WTC11 (cell line): ENCODE data around the gene ANKRD13C. TPM values are rescaled to one million over a fixed set of nuclear protein-coding genes. Genes with fewer than 3 reads are reported as not detected.

ENCODE experiments used
- ATAC-seq: fragments of 200-7000 bp; cut with Tn5 transposase; 2 replicates; pipeline ENCODE4 v1.10.0; 2021; ENCODE audit warnings: mild to moderate bottlenecking, moderate library complexity
- Bru-seq: library from RNA; stranded (reverse); fragments of 400-500 nt; gene quantifications from one replicate; lab custom pipeline; 2021; lab: Mats Ljungman, UMichigan
- CTCF ChIA-PET: fragments of 300-600 bp; sonication (Branson Sonifier 250); formaldehyde crosslinking; loops from one replicate; lab custom pipeline; 2021; ENCODE audit warnings: antibody characterized with exemption; lab: Charles Lee
- POLR2A ChIA-PET: fragments of 350-600 bp; sonication (Branson Sonifier 250); formaldehyde crosslinking; loops from one replicate; lab custom pipeline; 2021; ENCODE audit warnings: antibody characterized with exemption; lab: Charles Lee
- DNase-seq: peaks from one replicate; pipeline ENCODE4 v3.0.0; 2021; ENCODE audit warnings: low spot score
- H3K27ac Mint-ChIP-seq: 2 replicates; pipeline ENCODE4 v1.8.0; 2021; ENCODE audit warnings: mixed read lengths
- H3K27me3 Mint-ChIP-seq: 2 replicates; pipeline ENCODE4 v1.8.0; 2021; ENCODE audit warnings: low read depth, mild to moderate bottlenecking, moderate library complexity, mixed read lengths
- H3K36me3 Mint-ChIP-seq: 2 replicates; pipeline ENCODE4 v1.8.0; 2021; ENCODE audit warnings: mixed read lengths
- H3K4me1 Mint-ChIP-seq: 2 replicates; pipeline ENCODE4 v1.8.0; 2022; ENCODE audit warnings: mixed read lengths
- H3K4me3 Mint-ChIP-seq: 2 replicates; pipeline ENCODE4 v1.8.0; 2021; ENCODE audit warnings: mild to moderate bottlenecking, moderate library complexity, mixed read lengths
- H3K9me3 Mint-ChIP-seq: 2 replicates; pipeline ENCODE4 v1.8.0; 2021; ENCODE audit warnings: mixed read lengths
- AFF4 ChIP-seq: sonication (generic); formaldehyde crosslinking; IDR thresholded peaks from 2 replicates; pipeline ENCODE4 v1.8.1; 2023; ENCODE audit warnings: mild to moderate bottlenecking, missing genetic modification reagents, borderline replicate concordance
- CDX4 ChIP-seq: fragments of 250-450 bp; sonication (Bioruptor Pico); IDR thresholded peaks from 2 replicates; pipeline ENCODE4 v1.9.0; 2021; ENCODE audit warnings: moderate library complexity, mild to moderate bottlenecking, inconsistent platforms, borderline replicate concordance
- E2F5 ChIP-seq: sonication (generic); formaldehyde crosslinking; IDR thresholded peaks from 2 replicates; pipeline ENCODE4 v1.8.1; 2022; ENCODE audit warnings: mild to moderate bottlenecking, moderate library complexity, missing genetic modification reagents
- ESRRA ChIP-seq: sonication (generic); formaldehyde crosslinking; IDR thresholded peaks from 2 replicates; pipeline ENCODE4 v1.8.1; 2022; ENCODE audit warnings: mild to moderate bottlenecking, missing genetic modification reagents, borderline replicate concordance
- HMGA2 ChIP-seq: fragments of 250-450 bp; sonication (Bioruptor Pico); IDR thresholded peaks from 2 replicates; pipeline ENCODE4 v1.4.0; 2021; ENCODE audit warnings: mild to moderate bottlenecking, moderate library complexity
- TCF7 ChIP-seq: sonication (generic); formaldehyde crosslinking; IDR thresholded peaks from 2 replicates; pipeline ENCODE4 v1.8.0; 2022; ENCODE audit warnings: mild to moderate bottlenecking, low read depth, missing genetic modification reagents, moderate library complexity
- TP53 ChIP-seq: sonication (generic); formaldehyde crosslinking; IDR thresholded peaks from 2 replicates; pipeline ENCODE4 v1.8.1; 2023; ENCODE audit warnings: mild to moderate bottlenecking, missing genetic modification reagents
- ZMAT4 ChIP-seq: fragments of 250-450 bp; sonication (Bioruptor Pico); IDR thresholded peaks from 2 replicates; pipeline ENCODE4 v1.9.0; 2021; ENCODE audit warnings: mild to moderate bottlenecking
- ZNF121 ChIP-seq: sonication (generic); formaldehyde crosslinking; IDR thresholded peaks from 2 replicates; pipeline ENCODE4 v1.8.0; 2023; ENCODE audit warnings: missing genetic modification reagents
- long read RNA-seq, 3 experiments: library from RNA in 1 of 3; library from capped mRNA in 1 of 3; library from polyadenylated mRNA in 1 of 3; unstranded in 2 of 3; stranded (forward) in 1 of 3; transcript quantifications; one replicate each; pipeline ENCODE4 v2.0.0, GENCODE V29; 2021
- total RNA-seq: library from RNA; stranded (reverse); gene quantifications from 3 replicates; pipeline ENCODE4 v1.2.3, GENCODE V29; 2021
- TF ChIP-seq, protein P1 (sequence below): fragments of 250-450 bp; sonication (Bioruptor Pico); IDR thresholded peaks from 2 replicates; pipeline ENCODE4 v1.9.0; 2021; ENCODE audit warnings: mild to moderate bottlenecking, borderline replicate concordance
- TF ChIP-seq, protein P2 (sequence below): fragments of 200-600 bp; IDR thresholded peaks from 2 replicates; pipeline ENCODE4 v1.8.0; 2022; ENCODE audit warnings: antibody characterized with exemption
- TF ChIP-seq, protein P3 (sequence below): sonication (generic); formaldehyde crosslinking; IDR thresholded peaks from 2 replicates; pipeline ENCODE4 v1.8.0; 2023; ENCODE audit warnings: missing genetic modification reagents, mild to moderate bottlenecking, borderline replicate concordance
- TF ChIP-seq, protein P4 (sequence below): sonication (generic); formaldehyde crosslinking; IDR thresholded peaks from 2 replicates; pipeline ENCODE4 v1.8.0; 2022; ENCODE audit warnings: mild to moderate bottlenecking, missing genetic modification reagents

The ANKRD13C gene
- total RNA-seq (20.0 to 22.5 TPM (median 21.0 TPM) in 3 replicates), Bru-seq, nascent RNA (percentile 83 among the genes with signal in this experiment)
- long read RNA-seq, experiment 1, full-length matches to known transcripts: 97 of 187 reads
- long read RNA-seq, experiment 1, partial matches to known transcripts: 13 of 187 reads
- long read RNA-seq, experiment 1, other reads (novel, unspliced or antisense): 77 of 187 reads
- long read RNA-seq, experiment 2, full-length matches to known transcripts: 9 of 34 reads
- long read RNA-seq, experiment 2, partial matches to known transcripts: 5 of 34 reads
- long read RNA-seq, experiment 2, other reads (novel, unspliced or antisense): 20 of 34 reads
- long read RNA-seq, experiment 3, full-length matches to known transcripts: 6 of 20 reads
- long read RNA-seq, experiment 3, partial matches to known transcripts: 0 of 20 reads
- long read RNA-seq, experiment 3, other reads (novel, unspliced or antisense): 14 of 20 reads

- peak; percentile 94 for DNase-seq
- Mint-ChIP-seq H3K4me3 (peak within 1 kb of the TSS; percentile 89), H3K4me1 (peaks cover 26% of the 10 kb centered on the region), H3K27me3 (no peaks in the 10 kb centered on the region), H3K36me3 (0 out of 2 replicates have a peak, but pooled peaks cover 2% of the 10 kb centered on the region), H3K9me3 (no peaks in the 10 kb centered on the region), H3K27ac (peak within 1 kb of the TSS; percentile 99)
- ATAC-seq: peak; percentile 96
- CTCF ChIA-PET: interaction anchor here (1.4 to 3.0 kb wide), 3 partner anchors 38 to 133 kb away, joined by 3 to 19 read pairs (median 3); partner anchors contain the start of gene CTH
- POLR2A ChIA-PET: interaction anchor here (0.6 to 4.5 kb wide), 9 partner anchors 8 to 148 kb away, joined by 3 to 125 read pairs (median 3); partner anchors contain the start of gene CTH
- TF ChIP-seq ZNF121 (CRISPR knock-in tag): no peak
- 0 out of 2 replicates have a peak, but pooled peaks have one; percentile 63 for TF ChIP-seq TCF7 (CRISPR knock-in tag)
- TF ChIP-seq, protein P1, sequence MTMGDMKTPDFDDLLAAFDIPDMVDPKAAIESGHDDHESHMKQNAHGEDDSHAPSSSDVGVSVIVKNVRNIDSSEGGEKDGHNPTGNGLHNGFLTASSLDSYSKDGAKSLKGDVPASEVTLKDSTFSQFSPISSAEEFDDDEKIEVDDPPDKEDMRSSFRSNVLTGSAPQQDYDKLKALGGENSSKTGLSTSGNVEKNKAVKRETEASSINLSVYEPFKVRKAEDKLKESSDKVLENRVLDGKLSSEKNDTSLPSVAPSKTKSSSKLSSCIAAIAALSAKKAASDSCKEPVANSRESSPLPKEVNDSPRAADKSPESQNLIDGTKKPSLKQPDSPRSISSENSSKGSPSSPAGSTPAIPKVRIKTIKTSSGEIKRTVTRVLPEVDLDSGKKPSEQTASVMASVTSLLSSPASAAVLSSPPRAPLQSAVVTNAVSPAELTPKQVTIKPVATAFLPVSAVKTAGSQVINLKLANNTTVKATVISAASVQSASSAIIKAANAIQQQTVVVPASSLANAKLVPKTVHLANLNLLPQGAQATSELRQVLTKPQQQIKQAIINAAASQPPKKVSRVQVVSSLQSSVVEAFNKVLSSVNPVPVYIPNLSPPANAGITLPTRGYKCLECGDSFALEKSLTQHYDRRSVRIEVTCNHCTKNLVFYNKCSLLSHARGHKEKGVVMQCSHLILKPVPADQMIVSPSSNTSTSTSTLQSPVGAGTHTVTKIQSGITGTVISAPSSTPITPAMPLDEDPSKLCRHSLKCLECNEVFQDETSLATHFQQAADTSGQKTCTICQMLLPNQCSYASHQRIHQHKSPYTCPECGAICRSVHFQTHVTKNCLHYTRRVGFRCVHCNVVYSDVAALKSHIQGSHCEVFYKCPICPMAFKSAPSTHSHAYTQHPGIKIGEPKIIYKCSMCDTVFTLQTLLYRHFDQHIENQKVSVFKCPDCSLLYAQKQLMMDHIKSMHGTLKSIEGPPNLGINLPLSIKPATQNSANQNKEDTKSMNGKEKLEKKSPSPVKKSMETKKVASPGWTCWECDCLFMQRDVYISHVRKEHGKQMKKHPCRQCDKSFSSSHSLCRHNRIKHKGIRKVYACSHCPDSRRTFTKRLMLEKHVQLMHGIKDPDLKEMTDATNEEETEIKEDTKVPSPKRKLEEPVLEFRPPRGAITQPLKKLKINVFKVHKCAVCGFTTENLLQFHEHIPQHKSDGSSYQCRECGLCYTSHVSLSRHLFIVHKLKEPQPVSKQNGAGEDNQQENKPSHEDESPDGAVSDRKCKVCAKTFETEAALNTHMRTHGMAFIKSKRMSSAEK: no peak
- TF ChIP-seq, protein P2, sequence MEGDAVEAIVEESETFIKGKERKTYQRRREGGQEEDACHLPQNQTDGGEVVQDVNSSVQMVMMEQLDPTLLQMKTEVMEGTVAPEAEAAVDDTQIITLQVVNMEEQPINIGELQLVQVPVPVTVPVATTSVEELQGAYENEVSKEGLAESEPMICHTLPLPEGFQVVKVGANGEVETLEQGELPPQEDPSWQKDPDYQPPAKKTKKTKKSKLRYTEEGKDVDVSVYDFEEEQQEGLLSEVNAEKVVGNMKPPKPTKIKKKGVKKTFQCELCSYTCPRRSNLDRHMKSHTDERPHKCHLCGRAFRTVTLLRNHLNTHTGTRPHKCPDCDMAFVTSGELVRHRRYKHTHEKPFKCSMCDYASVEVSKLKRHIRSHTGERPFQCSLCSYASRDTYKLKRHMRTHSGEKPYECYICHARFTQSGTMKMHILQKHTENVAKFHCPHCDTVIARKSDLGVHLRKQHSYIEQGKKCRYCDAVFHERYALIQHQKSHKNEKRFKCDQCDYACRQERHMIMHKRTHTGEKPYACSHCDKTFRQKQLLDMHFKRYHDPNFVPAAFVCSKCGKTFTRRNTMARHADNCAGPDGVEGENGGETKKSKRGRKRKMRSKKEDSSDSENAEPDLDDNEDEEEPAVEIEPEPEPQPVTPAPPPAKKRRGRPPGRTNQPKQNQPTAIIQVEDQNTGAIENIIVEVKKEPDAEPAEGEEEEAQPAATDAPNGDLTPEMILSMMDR: no peak
- TF ChIP-seq ZMAT4 (CRISPR knock-in tag): no peak
- TF ChIP-seq AFF4 (CRISPR knock-in tag): no peak
- TF ChIP-seq CDX4 (CRISPR knock-in tag): no peak
- TF ChIP-seq ESRRA: no peak
- TF ChIP-seq HMGA2 (CRISPR knock-in tag): no peak
- TF ChIP-seq, protein P3, sequence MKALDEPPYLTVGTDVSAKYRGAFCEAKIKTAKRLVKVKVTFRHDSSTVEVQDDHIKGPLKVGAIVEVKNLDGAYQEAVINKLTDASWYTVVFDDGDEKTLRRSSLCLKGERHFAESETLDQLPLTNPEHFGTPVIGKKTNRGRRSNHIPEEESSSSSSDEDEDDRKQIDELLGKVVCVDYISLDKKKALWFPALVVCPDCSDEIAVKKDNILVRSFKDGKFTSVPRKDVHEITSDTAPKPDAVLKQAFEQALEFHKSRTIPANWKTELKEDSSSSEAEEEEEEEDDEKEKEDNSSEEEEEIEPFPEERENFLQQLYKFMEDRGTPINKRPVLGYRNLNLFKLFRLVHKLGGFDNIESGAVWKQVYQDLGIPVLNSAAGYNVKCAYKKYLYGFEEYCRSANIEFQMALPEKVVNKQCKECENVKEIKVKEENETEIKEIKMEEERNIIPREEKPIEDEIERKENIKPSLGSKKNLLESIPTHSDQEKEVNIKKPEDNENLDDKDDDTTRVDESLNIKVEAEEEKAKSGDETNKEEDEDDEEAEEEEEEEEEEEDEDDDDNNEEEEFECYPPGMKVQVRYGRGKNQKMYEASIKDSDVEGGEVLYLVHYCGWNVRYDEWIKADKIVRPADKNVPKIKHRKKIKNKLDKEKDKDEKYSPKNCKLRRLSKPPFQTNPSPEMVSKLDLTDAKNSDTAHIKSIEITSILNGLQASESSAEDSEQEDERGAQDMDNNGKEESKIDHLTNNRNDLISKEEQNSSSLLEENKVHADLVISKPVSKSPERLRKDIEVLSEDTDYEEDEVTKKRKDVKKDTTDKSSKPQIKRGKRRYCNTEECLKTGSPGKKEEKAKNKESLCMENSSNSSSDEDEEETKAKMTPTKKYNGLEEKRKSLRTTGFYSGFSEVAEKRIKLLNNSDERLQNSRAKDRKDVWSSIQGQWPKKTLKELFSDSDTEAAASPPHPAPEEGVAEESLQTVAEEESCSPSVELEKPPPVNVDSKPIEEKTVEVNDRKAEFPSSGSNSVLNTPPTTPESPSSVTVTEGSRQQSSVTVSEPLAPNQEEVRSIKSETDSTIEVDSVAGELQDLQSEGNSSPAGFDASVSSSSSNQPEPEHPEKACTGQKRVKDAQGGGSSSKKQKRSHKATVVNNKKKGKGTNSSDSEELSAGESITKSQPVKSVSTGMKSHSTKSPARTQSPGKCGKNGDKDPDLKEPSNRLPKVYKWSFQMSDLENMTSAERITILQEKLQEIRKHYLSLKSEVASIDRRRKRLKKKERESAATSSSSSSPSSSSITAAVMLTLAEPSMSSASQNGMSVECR (CRISPR knock-in tag): no peak; the same call in 1 of the 2 replicates
- peak; percentile 54; the same call in 1 of the 2 replicates for TF ChIP-seq TP53 (CRISPR knock-in tag)
- no peak for TF ChIP-seq E2F5 (CRISPR knock-in tag)
- TF ChIP-seq, protein P4, sequence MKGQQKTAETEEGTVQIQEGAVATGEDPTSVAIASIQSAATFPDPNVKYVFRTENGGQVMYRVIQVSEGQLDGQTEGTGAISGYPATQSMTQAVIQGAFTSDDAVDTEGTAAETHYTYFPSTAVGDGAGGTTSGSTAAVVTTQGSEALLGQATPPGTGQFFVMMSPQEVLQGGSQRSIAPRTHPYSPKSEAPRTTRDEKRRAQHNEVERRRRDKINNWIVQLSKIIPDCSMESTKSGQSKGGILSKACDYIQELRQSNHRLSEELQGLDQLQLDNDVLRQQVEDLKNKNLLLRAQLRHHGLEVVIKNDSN (CRISPR knock-in tag): 0 out of 2 replicates have a peak, but pooled peaks have one; percentile 48
These were observed at the start of gene ANKRD13C for GRCh38 chr1:70354332-70355110. Gene ANKRD13C (minus strand): TSS chr1:70354722. CDS start chr1:70354408, 314 bp downstream.
